ENCODE data around the gene GTF3C5. TPM values are rescaled to one million over a fixed set of nuclear protein-coding genes. Genes with fewer than 3 reads are reported as not detected.
"Not testable (repeated sequence)": the region's sequence is repeated elsewhere in the genome, so short reads cannot be mapped to it uniquely, and the experiment has no call there.

The GTF3C5 gene
- total RNA-seq, 4 donors from 2014 or later = 32.6 to 54.2 (median 39.0) TPM

DNA sequence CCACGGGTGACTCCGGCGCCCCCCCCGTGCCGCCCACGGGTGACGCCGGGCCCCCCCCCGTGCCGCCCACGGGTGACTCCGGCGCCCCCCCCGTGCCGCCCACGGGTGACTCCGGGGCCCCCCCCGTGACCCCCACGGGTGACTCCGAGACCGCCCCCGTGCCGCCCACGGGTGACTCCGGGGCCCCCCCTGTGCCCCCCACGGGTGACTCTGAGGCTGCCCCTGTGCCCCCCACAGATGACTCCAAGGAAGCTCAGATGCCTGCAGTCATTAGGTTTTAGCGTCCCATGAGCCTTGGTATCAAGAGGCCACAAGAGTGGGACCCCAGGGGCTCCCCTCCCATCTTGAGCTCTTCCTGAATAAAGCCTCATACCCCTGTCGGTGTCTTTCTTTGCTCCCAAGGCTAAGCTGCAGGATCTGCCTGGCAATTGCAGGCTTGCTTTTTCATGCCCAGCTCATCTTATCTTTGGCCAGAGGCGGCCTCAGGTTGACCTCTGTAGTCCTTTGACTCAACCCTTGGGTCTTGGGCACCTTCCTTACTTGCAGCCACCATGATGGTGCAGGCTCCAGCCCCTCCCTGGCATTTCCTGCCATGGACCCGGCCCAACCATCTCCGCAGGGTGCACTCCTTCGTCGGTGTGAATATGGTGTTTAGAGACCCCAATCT is 40.8 kb downstream of the GTF3C5 start:
- no peak for DNase-seq (ENCODE audit: low spot score)
- no peak for TF ChIP-seq CTCF (IDR thresholded peaks at IDR 0.05)

GRCh38 chr9:133072210-133072609 is 41.4 kb downstream of the GTF3C5 start:
- DNase-seq (ENCODE audit: low spot score); ATAC-seq (ENCODE audit: low FRiP score): not testable (repeated sequence)

More for the DNA sequence above, 40.8 kb downstream of the GTF3C5 start:
- ATAC-seq (ENCODE audit: low FRiP score) = no peak

GRCh38 chr9:133073086-133074014 is 42.6 kb downstream of the GTF3C5 start:
- no peak for TF ChIP-seq CTCF (IDR thresholded peaks at IDR 0.05)
- ATAC-seq (ENCODE audit: low FRiP score) (no peak), DNase-seq (ENCODE audit: low spot score) (no peak)

- no peak for TF ChIP-seq CTCF (IDR thresholded peaks at IDR 0.05)
- ATAC-seq (ENCODE audit: low FRiP score) = no peak
- no peak for DNase-seq (ENCODE audit: low spot score)
Measured at GRCh38 chr9:133074111-133074651, 43.4 kb downstream of the GTF3C5 start.

GRCh38 chr9:133075925-133076630 is 45.3 kb downstream of the GTF3C5 start:
- DNase-seq (ENCODE audit: low spot score) = no peak
- TF ChIP-seq CTCF (IDR thresholded peaks at IDR 0.05) = no peak
- ATAC-seq (ENCODE audit: low FRiP score) = no peak

DNA sequence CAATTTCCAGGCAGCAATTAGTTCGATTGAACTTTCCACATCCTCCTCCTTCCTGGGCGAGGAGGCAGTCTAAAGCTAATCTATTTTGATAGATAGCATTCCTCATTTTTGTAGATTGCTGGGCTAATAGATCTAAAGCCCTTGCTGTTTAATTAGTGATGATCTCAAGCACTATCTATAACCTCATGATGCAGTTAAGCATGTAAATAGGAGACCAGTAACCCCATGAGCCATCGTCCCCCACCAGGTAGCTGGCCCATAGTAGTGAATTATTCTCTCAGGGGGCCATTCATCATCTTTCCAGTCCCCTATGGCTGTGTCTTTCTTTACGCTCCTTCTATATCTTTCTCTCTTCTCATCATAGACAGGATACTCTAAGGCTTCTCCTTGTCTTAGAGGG is 45.9 kb downstream of the GTF3C5 start:
- DNase-seq (ENCODE audit: low spot score) = no peak
- TF ChIP-seq CTCF (IDR thresholded peaks at IDR 0.05) = no peak
- no peak for ATAC-seq (ENCODE audit: low FRiP score)

- no peak for TF ChIP-seq CTCF (IDR thresholded peaks at IDR 0.05)
- ATAC-seq (ENCODE audit: low FRiP score) (peak; percentile 37), DNase-seq (ENCODE audit: low spot score) (no peak)
Measured at GRCh38 chr9:133078486-133078885, 47.7 kb downstream of the GTF3C5 start.
